Pons (tissue), 1 donor: ENCODE results near the gene IFNA4.
A peak's percentile ranks its signal among the peaks of the same experiment; 100 is the strongest.
"Not testable (repeated sequence)": the region's sequence is repeated elsewhere in the genome, so short reads cannot be mapped to it uniquely, and the experiment has no call there.

Source experiments
- DNase-seq: peaks from one replicate; pipeline ENCODE4 v3.0.0-alpha.2; 2016; ENCODE audit warnings: low spot score

IFNA4 gene

DNA sequence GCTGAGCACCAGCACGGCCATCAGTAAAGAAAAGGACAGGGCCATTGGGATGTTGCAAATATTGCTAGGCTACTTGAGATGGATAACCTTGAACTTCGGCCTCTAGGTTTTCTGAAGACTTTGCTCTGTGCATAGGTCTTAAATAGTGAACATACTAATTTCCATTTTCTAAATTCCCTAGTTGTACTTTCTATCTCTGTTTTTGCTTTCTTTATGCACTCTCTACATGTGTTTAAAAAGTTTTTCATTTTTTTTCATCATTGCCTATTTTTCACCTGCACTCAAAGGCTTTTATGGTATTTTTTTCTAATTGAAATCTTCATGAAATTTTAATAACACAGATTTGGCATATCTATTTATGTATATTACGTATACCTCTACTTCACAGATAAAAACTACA is at the start of gene IFNA4:
IFNA4 (minus strand) TSS at position 101 of the 400 bp plus-strand sequence; CDS start at position 45, 56 bp downstream.
- DNase-seq: not testable (repeated sequence)

DNA sequence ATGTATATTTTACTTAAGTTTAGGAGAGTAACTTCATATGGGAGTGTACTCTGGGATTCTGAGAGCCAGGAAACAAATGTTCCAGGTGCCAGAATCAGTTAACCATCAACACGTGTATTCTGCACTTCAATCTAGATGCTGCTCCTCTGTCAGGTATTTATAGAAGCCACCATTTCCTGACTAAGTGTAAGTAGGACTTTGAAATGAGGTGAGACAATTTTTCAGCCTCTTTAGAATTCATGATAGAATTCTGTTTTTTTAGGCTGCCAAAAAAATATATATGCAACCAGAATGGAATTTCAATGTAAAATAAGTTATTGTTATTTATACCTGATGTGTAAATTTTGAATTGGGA is 49.0 kb upstream of the IFNA4 start:
- not testable (repeated sequence) for DNase-seq

DNA sequence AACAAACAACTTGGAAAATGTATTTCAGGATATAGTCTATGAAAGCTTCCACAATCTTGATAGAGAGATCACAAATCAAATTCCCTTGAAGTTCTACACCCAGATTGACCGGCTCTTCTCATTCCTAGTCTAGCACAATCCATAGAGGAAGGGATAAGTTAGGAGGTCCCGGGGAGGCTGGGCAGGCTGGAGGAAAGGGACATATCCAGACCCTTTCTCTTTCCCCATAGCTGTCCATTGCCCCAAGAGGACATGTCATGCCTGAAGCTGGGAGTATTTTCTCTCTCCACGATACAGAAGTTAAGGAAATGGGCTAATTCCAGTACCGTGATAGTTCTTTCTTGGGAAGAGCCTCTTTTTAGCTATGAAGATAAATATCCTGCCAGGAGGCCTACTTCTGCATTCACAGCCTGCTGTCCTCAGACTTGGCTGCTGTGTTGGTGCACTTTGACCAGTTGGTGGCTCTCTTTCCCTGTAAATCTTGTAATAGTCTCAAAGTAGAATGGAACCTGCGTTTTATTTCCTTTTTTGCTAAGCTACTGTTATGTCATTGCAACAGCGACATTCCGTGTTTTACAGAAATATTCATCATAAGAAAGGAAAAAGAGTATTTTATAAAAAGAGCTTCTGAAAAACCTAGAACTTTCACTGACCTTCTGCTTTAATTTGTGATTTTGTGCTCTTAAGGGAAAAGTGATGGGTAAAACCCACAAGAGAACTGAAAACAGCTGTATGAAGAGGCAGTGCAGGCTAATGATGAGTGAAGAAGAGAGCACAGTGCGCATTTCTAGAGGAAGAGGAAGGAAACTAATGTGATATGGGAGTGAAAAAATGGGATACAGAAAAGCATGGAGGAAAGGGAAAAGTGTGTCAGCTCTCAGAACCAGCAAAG is 48.3 kb upstream of the IFNA4 start:
- DNase-seq: peak; percentile 80

DNA sequence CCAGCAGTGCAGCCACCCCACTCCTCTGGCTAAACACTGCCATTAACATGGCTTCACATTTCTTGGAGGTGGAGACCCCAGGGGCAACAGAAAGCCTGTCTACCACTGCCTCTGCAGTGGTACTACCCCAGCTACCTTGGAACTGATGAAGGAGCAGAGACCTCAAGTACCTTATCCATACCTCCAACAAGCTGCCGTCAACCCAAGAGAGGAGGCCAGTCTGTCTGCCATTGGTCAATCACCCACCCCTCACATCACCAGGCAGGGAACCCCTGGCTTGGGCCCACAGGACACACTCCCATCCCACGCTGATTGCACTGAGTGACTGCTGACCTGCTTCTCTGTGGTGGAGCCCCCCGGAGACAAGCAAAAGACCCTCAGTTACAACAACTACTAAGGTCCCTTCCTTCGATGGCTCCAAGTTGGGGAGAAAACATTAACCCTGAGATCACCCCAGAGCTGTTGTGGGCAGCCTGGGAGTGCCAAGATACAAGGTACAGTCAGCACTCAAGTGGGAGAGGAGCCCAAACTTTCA is 46.8 kb upstream of the IFNA4 start:
- no peak for DNase-seq

DNA sequence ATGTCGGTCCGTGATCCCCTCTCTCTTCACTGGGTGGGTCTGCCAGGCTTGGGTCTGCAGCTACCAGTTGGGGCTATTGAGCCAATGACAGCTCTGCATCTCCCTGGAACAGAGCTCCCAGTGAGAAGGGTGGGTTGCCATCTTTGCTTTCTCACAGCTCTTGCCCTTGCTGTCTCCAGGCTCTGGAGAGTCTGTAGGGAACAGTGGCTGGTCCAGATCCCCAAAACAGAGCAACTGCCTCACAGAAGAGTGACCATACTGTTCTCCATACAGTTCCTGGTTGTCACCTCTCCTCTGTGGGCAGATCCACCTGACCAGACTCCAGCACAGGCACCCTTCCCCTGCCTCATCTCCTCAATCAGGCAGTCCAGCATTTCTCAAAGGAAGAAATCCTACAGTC is 45.9 kb upstream of the IFNA4 start:
- DNase-seq: no peak

DNA sequence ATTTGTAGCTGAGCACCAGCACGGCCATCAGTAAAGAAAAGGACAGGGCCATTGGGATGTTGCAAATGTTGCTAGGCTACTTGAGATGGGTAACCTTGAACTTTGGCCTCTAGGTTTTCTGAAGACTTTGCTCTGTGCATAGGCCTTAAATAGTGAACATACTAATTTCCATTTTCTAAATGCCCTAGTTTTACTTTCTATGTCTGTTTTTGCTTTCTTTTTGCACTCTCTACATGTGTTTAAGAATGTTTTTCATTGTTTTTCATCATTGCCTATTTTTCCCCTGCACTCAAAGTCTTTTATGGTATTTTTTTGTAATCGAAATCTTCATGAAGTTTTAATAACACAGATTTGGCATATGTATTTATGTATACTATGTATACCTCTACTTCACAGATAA is 40.7 kb upstream of the IFNA4 start, which contains the start of gene IFNA17:
IFNA17 (minus strand) TSS at position 101 of the 400 bp plus-strand sequence; CDS start at position 52, 49 bp downstream.
- DNase-seq: no peak

DNA sequence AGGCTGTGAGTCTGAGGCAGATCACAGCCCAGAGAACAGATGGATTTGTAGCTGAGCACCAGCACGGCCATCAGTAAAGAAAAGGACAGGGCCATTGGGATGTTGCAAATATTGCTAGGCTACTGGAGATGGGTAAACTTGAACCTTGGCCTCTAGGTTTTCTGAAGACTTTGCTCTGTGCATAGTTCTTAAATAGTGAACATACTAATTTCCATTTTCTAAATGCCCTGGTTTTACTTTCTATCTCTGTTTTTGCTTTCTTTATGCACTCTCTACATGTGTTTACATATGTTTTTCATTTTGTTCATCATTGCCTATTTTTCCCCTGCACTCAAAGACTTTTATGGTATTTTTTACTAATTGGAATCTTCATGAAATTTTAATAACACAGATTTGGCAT is 29.8 kb upstream of the IFNA4 start, which contains the start of gene IFNA16:
IFNA16 (minus strand) TSS at position 101 of the 400 bp plus-strand sequence; CDS start at position 95, 6 bp downstream.
- DNase-seq: not testable (repeated sequence)

DNA sequence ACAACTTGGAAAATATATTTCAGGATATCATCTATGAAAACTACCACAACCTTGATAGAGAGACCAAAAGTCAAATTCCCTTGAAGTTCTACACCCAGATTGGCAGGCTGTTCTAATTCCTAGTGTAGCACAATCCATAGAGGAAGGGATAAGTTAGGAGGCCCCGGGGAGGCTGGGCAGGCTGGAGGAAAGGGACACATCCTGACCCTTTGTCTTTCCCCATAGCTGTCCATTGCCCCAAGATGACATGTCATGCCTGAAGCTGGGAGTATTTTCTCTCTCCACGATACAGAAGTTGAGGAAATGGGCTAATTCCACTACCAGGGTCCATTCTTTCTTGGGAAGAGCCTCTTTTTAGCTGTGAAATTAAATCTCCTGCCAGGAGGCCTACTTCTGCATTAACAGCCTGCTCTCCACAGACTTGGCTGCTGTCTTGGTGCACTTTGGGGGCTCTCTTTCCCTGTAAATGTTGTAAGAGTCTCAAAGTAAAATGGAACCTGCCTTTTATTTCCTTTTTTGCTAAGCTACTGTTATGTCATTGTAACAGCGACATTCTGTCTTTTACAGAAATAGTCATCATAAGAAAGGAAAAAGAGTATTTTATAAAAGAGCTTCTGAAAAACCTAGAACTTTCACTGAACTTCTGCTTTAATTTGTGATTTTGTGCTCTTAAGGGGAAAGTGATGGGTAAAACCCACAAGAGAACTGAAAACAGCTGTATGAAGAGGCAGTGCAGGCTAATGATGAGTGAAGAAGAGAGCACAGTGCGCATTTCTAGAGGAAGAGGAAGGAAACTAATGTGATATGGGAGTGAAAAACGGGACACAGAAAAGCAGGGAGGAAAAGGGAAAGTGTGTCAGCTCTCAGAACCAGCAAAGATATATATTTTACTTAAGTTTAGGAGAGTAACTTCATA is 26.3 kb upstream of the IFNA4 start:
- DNase-seq: peak; percentile 34

DNA sequence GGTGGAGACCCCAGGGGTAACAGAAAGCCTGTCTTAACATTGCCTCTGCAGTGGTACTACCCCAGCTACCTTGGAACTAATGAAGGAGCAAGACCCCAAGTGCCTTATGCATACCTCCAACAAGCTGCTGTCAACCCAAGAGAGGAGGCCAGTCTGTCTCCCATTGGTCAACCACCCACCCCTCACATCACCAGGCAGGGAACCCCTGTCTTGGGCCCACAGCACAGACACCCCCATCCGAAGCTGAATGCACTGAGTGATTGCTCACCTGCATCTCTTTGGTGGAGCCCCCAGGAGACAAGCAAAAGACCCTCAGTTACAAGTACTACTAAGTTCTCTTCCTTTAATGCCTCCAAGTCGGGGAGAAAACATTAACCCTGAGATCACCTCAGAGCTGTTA is 24.8 kb upstream of the IFNA4 start:
- not testable (repeated sequence) for DNase-seq

DNA sequence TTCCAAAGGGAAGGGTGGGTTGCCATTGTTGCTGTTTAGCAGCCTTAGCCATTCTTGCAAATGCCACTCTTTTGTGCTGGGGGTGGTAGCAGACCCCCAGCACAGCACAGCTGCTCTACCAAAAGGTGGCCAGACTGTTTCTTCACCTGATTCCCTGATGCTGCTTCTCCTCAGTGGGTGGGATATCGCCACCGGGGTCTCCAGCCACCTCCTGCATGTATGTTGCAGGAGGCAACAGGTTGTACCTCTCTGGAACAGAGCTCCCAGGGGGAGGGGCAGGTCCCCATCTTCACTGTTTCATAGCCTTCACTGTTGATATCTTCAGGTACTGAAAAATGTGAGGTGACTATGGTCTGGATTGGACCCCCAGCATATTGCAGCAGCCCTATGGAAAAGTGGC is 23.4 kb upstream of the IFNA4 start:
- DNase-seq: not testable (repeated sequence)

DNA sequence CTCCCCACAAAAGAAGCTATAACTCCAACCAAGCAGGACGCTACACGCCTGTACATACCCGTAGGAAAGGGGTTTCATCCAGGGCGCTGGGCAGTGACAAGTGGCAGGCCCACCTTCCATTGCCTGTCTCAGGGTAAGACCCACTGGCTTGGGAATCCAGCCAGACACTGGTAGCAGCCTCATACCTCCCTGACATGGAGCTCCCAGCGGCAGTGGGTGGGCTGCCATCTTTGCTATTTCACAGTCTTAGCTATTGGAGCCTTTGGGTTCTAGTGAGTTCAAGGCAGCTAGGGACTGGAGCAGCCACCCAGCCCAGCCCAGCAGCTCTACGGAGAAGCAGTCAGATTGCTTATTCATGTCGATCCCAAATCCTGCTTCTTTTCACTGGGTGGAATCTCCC is 22.9 kb upstream of the IFNA4 start:
- DNase-seq: no peak

DNA sequence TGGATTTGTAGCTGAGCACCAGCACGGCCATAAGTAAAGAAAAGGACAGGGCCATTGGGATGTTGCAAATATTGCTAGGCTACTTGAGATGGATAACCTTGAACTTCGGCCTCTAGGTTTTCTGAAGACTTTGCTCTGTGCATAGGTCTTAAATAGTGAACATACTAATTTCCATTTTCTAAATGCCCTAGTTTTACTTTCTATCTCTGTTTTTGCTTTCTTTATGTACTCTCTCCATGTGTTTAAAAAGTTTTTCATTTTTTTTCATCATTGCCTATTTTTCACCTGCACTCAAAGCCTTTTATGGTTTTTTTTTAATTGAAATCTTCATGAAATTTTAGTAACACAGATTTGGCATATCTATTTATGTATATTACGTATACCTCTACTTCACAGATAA is 19.7 kb upstream of the IFNA4 start, which contains the start of gene IFNA10:
IFNA10 (minus strand) TSS at position 101 of the 400 bp plus-strand sequence; CDS start at position 55, 46 bp downstream.
- DNase-seq: not testable (repeated sequence)

DNA sequence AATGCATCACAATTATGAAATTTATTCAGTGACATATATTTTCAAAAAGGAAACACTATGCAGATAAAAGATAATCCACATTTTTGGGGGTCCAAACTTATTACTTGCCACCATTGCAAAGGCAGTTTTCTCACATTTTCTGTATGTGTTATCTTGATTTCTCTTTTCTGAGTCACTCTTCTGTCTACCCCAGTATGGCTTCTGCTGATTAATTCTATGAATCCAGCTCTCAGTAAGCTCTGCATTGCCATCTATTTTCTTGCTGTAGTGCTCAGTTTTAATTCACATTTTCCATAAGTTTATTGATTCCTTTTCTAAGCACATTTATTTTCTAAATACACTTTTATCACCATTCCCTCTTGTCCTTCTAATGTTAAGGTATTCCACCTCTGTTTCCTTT is 17.8 kb upstream of the IFNA4 start:
- no peak for DNase-seq

DNA sequence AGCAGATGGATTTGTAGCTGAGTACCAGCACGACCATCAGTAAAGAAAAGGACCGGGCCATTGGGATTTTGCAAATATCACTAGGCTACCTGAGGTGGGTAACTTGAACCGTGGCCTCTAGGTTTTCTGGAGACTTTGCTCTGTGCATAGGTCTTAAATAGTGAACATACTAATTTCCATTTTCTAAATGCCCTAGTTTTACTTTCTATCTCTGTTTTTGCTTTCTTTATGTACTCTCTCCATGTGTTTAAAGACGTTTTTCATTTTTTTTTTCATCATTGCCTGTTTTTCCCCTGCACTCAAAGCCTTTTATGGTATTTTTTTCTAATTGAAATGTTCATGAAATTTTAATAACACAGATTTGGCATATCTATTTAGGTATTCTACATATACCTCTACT is 14.7 kb upstream of the IFNA4 start, which contains the start of gene IFNA7:
IFNA7 (minus strand) TSS at position 101 of the 400 bp plus-strand sequence; CDS start at position 61, 40 bp downstream.
- not testable (repeated sequence) for DNase-seq

DNA sequence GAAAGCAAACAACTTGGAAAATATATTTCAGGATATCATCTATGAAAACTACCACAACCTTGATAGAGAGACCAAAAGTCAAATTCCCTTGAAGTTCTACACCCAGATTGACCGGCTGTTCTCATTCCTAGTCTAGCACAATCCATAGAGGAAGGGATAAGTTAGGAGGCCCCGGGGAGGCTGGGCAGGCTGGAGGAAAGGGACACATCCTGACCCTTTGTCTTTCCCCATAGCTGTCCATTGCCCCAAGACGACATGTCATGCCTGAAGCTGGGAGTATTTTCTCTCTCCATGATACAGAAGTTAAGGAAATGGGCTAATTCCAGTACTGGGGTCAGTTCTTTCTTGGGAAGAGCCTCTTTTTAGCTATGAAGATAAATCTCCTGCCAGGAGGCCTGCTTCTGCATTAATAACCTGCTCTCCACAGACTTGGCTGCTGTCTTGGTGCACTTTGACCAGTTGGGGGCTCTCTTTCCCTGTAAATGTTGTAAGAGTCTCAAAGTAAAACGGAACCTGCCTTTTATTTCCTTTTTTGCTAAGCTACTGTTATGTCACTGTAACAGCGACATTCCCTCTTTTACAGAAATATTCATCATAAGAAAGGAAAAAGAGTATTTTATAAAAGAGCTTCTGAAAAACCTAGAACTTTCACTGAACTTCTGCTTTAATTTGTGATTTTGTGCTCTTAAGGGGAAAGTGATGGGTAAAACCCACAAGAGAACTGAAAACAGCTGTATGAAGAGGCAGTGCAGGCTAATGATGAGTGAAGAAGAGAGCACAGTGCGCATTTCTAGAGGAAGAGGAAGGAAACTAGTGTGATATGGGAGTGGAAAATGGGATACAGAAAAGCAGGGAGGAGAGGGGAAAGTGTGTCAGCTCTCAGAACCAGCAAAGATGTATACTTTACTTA is 7.7 kb upstream of the IFNA4 start:
- peak; percentile 54 for DNase-seq

DNA sequence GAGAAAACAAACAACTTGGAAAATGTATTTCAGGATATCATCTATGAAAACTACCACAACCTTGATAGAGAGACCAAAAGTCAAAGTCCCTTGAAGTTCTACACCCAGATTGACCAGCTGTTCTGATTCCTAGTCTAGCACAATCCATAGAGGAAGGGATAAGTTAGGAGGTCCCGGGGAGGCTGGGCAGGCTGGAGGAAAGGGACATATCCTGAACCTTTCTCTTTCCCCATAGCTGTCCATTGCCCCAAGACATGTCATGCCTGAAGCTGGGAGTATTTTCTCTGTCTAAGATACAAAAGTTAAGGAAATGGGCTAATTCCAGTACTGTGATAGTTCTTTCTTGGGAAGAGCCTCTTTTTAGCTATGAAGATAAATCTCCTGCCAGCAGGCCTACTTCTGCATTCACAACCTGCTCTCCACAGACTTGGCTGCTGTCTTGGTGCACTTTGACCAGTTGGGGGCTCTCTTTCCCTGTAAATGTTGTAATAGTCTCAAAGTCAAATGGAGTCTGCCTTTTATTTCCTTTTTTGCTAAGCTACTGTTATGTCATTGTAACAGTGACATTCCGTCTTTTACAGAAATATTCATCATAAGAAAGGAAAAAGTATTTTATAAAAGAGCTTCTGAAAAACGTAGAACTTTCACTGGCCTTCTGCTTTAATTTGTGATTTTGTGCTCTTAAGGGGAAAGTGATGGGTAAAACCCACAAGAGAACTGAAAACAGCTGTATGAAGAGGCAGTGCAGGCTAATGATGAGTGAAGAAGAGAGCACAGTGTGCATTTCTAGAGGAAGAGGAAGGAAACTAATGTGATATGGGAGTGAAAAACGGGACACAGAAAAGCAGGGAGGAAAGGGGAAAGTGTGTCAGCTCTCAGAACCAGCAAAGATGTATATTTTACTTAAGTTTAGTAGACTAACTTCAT is 4.3 kb downstream of the IFNA4 start:
- peak; percentile 58 for DNase-seq

DNA sequence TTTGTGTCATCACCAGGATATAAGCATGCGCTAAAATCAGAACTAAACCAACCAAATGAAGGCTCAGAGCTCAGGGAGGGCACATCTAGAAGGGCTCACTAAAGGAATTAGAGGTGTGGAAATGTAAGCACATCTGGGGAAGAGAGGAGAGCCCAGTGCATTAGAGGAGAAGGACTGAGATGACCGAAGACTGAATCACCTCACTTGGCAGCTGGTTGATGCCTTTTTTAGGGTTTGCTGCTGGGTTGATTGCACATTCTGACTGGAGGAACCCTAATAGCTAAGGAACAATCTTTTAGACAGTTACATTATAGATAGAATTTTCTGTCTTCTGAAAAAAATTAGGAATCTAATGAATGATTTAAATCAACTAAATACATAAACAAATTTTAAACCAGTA is 12.7 kb downstream of the IFNA4 start:
- DNase-seq: no peak

DNA sequence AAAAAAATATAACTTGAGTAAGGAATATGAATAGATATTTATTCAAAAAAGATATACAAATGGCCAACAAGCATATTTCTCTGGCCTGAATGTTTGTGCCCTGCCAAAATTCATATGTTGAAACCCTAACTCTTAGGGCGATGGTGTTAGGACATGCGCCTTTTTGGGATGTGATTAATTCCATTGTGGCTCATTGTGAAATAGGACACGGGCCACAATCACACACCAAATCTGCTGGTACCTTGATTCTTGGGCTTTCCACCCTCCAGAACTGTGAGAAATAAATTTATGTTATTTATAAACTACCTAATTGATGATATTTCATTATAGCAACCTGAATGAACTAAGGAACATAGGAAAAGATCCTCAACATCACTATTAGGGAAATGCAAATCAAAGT is 15.2 kb downstream of the IFNA4 start:
- DNase-seq: no peak

DNA sequence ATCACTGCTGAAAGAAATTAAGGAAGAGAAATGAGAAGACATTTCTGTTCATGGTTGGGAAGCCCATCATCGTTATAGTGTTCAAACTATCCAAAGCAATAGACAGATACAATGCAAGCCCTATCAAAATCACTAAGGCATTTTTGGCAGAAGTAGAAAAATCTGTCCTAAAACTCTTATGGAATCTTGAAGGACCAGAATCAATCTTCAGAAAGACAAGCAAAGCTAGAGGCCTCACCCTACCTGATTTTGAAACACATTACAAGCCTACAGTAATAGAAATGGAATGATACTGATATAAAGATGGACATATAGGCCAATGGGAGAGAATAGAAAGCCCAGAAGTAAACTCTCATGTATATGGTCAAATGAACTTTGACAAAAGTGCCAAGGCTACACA is 16.0 kb downstream of the IFNA4 start:
- DNase-seq: no peak

DNA sequence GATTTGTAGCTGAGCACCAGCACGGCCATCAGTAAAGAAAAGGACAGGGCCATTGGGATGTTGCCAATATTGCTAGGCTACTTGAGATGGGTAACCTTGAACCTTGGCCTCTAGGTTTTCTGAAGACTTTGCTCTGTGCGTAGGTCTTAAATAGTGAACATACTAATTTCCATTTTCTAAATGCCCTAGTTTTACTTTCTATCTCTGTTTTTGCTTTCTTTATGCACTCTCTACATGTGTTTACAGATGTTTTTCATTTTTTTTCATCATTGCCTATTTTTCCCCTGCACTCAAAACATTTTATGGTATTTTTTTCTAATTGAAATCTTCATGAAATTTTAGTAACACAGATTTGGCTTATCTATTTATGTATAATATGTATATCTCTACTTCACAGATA is 20.8 kb downstream of the IFNA4 start, which contains the start of gene IFNA21:
IFNA21 (minus strand) TSS at position 101 of the 400 bp plus-strand sequence; CDS start at position 53, 48 bp downstream.
- not testable (repeated sequence) for DNase-seq
